Peyer's patch (tissue), 4 donors: ENCODE measurements around the gene SLC6A6. TPM values are rescaled to one million over a fixed set of nuclear protein-coding genes. Genes with fewer than 3 reads are reported as not detected.

ENCODE experiments used
- DNase-seq, 3 donors: peaks; one replicate each; pipeline ENCODE4 v3.0.0-alpha.2; 2017 to 2019
- H3K27ac ChIP-seq, 4 donors: fragments of 200-600 bp; sonication (generic); one replicate each; pipeline ENCODE4 v1.5.1; 2016 to 2019
- H3K27me3 ChIP-seq, 2 donors: fragments of 200-600 bp; sonication (generic); one replicate each; pipeline ENCODE4 v1.5.1; 2019
- H3K36me3 ChIP-seq, 3 donors: fragments of 200-600 bp; sonication (generic); one replicate each; pipeline ENCODE4 v1.5.1; 2016 to 2019
- H3K4me1 ChIP-seq, 4 donors: fragments of 200-600 bp; sonication (generic); one replicate each; pipeline ENCODE4 v1.5.1; 2016 to 2019
- H3K4me3 ChIP-seq, 4 donors: fragments of 200-600 bp; sonication (generic); 1 replicate in 3 of 4; 2 replicates in 1 of 4; pipeline ENCODE4 v1.5.1; 2016 to 2019; ENCODE audit warnings: mild to moderate bottlenecking in 1 of 4
- H3K9me3 ChIP-seq, 4 donors: fragments of 200-600 bp; sonication (generic); one replicate each; pipeline ENCODE4 v1.5.1; 2016 to 2019; ENCODE audit warnings: mild to moderate bottlenecking in 1 of 4
- POLR2A ChIP-seq, 2 donors: fragments of 450-650 bp; IDR thresholded peaks; one replicate each; pipeline ENCODE4 v1.5.1; 2017; ENCODE audit warnings: antibody characterized with exemption in 2 of 2, mild to moderate bottlenecking in 2 of 2, moderate library complexity in 2 of 2
- total RNA-seq, 4 donors: library from RNA; depleted of rRNA; stranded (reverse); fragments of >200 nt; gene quantifications; one replicate each; pipeline ENCODE4 v1.1.0, GENCODE V29; 2016
- TF ChIP-seq, protein P1 (sequence below), 6 experiments: fragments of 450-650 bp in 4 of 6; fragments of 200-600 bp in 2 of 6; sonication (generic) in 1 of 6; IDR thresholded peaks; one replicate each; pipeline ENCODE4 v1.5.1; 2017 to 2019; ENCODE audit warnings: antibody characterized with exemption in 6 of 6, mild to moderate bottlenecking in 3 of 6, moderate library complexity in 1 of 6

Gene SLC6A6
- total RNA-seq, 4 donors from 2014 or later: 61.1 to 190 (median 150) TPM

DNA sequence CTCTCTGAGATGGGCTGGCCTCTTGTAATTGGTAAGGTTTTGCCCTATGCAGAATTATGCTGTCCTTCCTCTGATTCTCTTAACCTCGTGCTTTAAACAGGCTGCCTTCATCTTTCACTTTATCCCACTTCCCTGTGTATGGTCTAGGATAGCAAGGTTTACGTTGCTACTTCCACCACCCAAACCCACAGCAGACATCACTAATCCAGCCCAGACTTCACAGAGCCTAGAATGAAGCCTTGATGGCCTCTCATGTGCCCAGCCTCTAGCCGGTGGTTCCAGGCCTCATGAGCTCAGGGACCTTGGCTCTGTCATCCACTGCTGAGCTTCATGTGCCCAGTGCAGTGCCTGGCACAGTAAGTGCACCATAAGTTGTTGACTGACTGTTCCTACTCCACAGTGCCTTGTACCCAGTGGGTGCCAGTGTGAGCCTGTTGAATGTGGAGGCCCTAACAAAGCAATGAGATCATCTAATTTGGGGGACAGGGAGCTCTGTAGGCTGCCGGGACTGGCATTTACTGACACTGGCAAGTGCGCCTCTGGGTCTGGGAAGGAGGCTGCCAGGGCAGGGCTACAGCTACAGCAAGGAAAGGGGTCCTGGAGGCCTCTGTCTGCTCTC, 12.5 kb downstream of the SLC6A6 start:
- Histone ChIP-seq H3K4me1 (peaks cover 0 to 27% (median 2%) of the 10 kb centered on the region in 4 donors), H3K9me3 (no peaks in the 10 kb centered on the region), H3K36me3 (peaks cover 0 to 55% (median 0%) of the 10 kb centered on the region in 3 donors), H3K27ac (no peak overlapping the region), H3K27me3 (no peaks in the 10 kb centered on the region), H3K4me3 (no peak overlapping the region)
- no peak for DNase-seq
- no peak for TF ChIP-seq POLR2A (IDR thresholded peaks at IDR 0.05)
- TF ChIP-seq, protein P1, sequence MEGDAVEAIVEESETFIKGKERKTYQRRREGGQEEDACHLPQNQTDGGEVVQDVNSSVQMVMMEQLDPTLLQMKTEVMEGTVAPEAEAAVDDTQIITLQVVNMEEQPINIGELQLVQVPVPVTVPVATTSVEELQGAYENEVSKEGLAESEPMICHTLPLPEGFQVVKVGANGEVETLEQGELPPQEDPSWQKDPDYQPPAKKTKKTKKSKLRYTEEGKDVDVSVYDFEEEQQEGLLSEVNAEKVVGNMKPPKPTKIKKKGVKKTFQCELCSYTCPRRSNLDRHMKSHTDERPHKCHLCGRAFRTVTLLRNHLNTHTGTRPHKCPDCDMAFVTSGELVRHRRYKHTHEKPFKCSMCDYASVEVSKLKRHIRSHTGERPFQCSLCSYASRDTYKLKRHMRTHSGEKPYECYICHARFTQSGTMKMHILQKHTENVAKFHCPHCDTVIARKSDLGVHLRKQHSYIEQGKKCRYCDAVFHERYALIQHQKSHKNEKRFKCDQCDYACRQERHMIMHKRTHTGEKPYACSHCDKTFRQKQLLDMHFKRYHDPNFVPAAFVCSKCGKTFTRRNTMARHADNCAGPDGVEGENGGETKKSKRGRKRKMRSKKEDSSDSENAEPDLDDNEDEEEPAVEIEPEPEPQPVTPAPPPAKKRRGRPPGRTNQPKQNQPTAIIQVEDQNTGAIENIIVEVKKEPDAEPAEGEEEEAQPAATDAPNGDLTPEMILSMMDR (IDR thresholded peaks at IDR 0.05): no peak

- H3K27me3 ChIP-seq: no peaks in the 10 kb centered on the region
- H3K4me1 ChIP-seq: peaks cover 0 to 27% (median 2%) of the 10 kb centered on the region in 4 donors
- peaks cover 0 to 55% (median 0%) of the 10 kb centered on the region in 3 donors for H3K36me3 ChIP-seq
- no peak overlapping the region for H3K4me3 ChIP-seq
- no peak overlapping the region for H3K27ac ChIP-seq
- TF ChIP-seq, protein P1 (IDR thresholded peaks at IDR 0.05): no peak
- no peak for TF ChIP-seq POLR2A (IDR thresholded peaks at IDR 0.05)
- no peaks in the 10 kb centered on the region for H3K9me3 ChIP-seq
- DNase-seq: no peak
These were observed 13.1 kb downstream of the SLC6A6 start for GRCh38 chr3:14415501-14415900.

DNA sequence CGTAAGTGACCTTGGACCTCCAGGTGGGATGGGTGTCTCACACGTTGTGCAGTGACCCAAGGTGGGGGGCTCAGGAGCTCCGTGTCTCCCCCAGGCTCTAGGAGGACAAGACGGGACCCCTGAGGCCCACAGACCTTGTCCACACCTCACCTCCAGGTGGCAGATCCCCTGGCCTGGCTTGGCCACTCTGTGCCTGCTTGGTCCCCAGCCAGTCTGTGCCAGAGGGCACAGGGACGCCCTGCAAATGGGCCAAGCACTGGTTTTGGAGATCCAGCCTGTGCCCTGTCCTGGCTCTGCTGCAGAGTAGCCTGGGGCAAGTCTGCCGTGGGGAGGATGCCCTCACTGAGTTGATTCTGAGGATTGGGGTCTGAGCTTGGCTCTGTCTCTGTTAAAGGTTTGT, 14.0 kb downstream of the SLC6A6 start:
- no peak for TF ChIP-seq POLR2A (IDR thresholded peaks at IDR 0.05)
- TF ChIP-seq, protein P1 (IDR thresholded peaks at IDR 0.05): no peak
- Histone ChIP-seq H3K27me3 (no peaks in the 10 kb centered on the region), H3K4me3 (no peak overlapping the region), H3K36me3 (peaks cover 0 to 48% (median 0%) of the 10 kb centered on the region in 3 donors), H3K27ac (no peak overlapping the region), H3K4me1 (peaks cover 0 to 27% (median 2%) of the 10 kb centered on the region in 4 donors), H3K9me3 (no peaks in the 10 kb centered on the region)
- DNase-seq: no peak

GRCh38 chr3:14418296-14419250, 16.2 kb downstream of the SLC6A6 start:
- TF ChIP-seq, protein P1 (IDR thresholded peaks at IDR 0.05): no peak
- no peak overlapping the region for H3K4me3 ChIP-seq
- peaks cover 0 to 29% (median under 1%) of the 10 kb centered on the region in 4 donors for H3K4me1 ChIP-seq
- H3K27ac ChIP-seq: peak overlapping the region in 2 of 4 donors; percentile 39 to 66
- DNase-seq: peak in 1 of 3 donors; percentile 79
- no peaks in the 10 kb centered on the region for H3K27me3 ChIP-seq
- peaks cover 0 to 39% (median 0%) of the 10 kb centered on the region in 3 donors for H3K36me3 ChIP-seq
- no peaks in the 10 kb centered on the region for H3K9me3 ChIP-seq

GRCh38 chr3:14422016-14422963, 19.9 kb downstream of the SLC6A6 start:
- Histone ChIP-seq H3K36me3 (peaks cover 0 to 13% (median 0%) of the 10 kb centered on the region in 3 donors), H3K4me1 (peaks cover 6 to 65% (median 17%) of the 10 kb centered on the region in 4 donors), H3K4me3 (no peak overlapping the region), H3K27ac (peak overlapping the region in 1 of 4 donors; percentile 66), H3K27me3 (no peaks in the 10 kb centered on the region), H3K9me3 (no peaks in the 10 kb centered on the region)
- no peak for DNase-seq
- TF ChIP-seq, protein P1 (IDR thresholded peaks at IDR 0.05): no peak
- no peak for TF ChIP-seq POLR2A (IDR thresholded peaks at IDR 0.05)
